Skin epidermis (tissue), 12 donors: ENCODE measurements around the gene WIPI1.
"Not testable (repeated sequence)": the region's sequence is repeated elsewhere in the genome, so short reads cannot be mapped to it uniquely, and the experiment has no call there.

Experiments
- H3K27ac ChIP-seq, 21 experiments: fragments of 200-600 bp; sonication (generic) in 11 of 21; one replicate each; pipeline ENCODE4 v1.5.0; 2020; ENCODE audit warnings: mild to moderate bottlenecking in 3 of 21, inconsistent platforms in 2 of 21, moderate library complexity in 2 of 21
- H3K4me3 ChIP-seq, 7 experiments: fragments of 200-600 bp; sonication (generic) in 2 of 7; one replicate each; pipeline ENCODE4 v1.5.0; 2020; ENCODE audit warnings: inconsistent platforms in 2 of 7, mild to moderate bottlenecking in 2 of 7, moderate library complexity in 1 of 7

WIPI1 gene

GRCh38 chr17:68457168-68457538 is at the start of gene WIPI1:
Gene WIPI1 (minus strand): TSS chr17:68457496. CDS start chr17:68457421, 75 bp downstream.
- Histone ChIP-seq H3K27ac (peak within 1 kb of the TSS; percentile 66 to 98 (median 89)), H3K4me3 (peak within 1 kb of the TSS; percentile 60 to 90 (median 74))

DNA sequence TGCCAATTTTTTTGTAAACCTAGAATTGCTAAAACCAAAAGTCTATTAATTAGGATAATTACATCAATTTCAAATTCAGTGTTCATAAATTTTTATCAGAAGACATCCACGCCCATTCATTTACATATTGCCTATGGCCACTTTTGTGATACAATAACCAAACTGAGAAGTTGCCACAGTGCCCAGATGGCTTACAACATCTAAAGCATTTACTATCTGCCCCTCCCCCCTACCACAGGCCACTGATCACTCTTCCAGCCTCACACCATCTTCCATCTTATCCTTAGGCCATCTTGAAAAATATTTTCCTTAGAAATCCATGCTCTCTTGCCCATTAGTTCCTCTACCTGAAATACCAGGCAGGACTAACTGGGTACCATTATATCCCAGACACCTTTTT is 48.7 kb upstream of the WIPI1 start:
- H3K4me3 ChIP-seq: no peak overlapping the region
- H3K27ac ChIP-seq: no peak overlapping the region

DNA sequence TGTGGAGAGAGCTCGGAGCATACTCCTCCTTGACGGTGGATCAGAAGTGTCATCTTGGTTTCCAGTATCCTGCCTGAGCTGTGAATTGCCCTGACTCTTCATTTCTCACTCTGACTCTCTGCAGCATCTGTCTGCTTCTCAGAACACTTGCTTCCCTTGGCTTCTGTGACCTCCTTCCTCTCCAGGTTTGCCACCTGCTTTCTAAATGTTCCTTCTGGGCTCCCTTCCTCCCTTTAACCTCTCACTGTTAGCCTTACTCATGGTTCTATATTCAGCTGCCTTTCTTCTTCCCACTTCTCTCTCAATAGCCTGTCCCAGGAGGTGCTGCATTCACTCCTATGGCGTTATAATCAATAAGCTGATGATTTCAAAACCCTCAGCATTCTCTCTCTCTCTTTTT is 43.8 kb upstream of the WIPI1 start:
- Histone ChIP-seq H3K4me3 (no peak overlapping the region), H3K27ac (no peak overlapping the region)

GRCh38 chr17:68499587-68499986 is 42.3 kb upstream of the WIPI1 start:
- H3K27ac ChIP-seq: peak overlapping the region in 3 of 21 experiments; percentile 52 to 73 (median 73)
- no peak overlapping the region for H3K4me3 ChIP-seq

DNA sequence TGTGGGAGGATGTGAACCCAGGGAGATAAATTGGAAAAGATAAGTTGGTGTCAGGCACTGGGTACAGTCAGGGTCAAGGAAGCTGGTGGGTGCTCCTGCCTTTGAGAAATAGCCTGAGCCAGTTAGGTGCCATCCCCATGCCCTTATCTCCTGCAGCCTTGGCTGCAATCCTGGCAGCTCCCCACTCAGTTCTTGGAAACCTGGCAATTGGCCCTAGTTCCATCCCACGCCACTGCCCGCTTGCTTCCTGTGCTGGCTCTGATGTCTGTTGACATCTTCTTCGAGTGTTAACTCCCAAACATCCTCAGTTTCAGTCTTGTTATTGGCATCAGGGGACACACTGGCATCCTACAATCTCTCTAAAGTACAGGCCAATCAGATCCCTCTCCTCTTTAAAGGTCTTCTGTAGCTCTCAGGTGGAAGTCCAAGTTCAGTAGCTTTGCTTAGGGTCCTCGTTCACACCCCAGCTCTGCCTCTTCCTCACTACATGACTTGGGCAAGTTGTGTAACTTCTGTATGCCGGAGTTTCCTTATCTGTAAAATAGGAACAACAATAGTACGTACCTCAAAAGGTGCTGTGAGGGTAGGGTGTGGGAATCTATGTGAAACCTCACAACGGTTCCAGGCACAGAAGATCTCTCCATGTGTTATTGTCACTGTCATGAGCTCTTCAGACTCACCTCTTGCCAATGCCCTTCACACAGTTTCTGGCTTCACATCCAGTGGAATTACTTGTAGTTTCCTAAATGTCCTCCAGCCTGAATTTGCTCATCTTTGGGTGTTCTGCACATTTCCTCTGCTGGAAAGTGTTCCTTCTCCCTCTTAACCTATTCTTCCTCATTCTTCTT is 41.4 kb upstream of the WIPI1 start:
- peak overlapping the region in 1 of 7 experiments; percentile 4 for H3K4me3 ChIP-seq
- H3K27ac ChIP-seq: peak overlapping the region in 16 of 21 experiments; percentile 9 to 75 (median 64)

GRCh38 chr17:68497885-68498319 is 40.6 kb upstream of the WIPI1 start:
- H3K4me3 ChIP-seq: peak overlapping the region in 1 of 7 experiments; percentile 4

DNA sequence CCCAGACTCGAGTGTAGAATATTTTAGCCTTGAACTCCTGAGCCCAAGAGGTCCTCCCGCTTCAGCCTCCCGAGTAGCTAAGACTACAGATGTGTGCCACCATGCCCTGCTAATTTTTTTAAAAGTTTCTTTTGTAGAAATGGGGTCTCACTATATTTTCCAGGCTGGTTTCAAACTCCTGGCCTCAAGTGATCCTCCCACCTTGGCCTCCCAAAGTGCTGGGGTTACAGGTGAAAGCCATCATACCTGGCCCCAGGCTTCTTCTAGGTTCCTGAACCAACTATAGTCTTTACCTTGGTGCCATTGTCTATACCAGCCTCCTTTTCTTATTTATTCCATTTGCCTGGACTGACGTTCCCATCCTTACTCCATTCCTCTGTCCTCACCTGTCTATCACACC is 37.8 kb upstream of the WIPI1 start:
- Histone ChIP-seq H3K27ac (no peak overlapping the region), H3K4me3 (no peak overlapping the region)

More at GRCh38 chr17:68497885-68498319, 40.6 kb upstream of the WIPI1 start:
- peak overlapping the region in 16 of 21 experiments; percentile 19 to 75 (median 64) for H3K27ac ChIP-seq

DNA sequence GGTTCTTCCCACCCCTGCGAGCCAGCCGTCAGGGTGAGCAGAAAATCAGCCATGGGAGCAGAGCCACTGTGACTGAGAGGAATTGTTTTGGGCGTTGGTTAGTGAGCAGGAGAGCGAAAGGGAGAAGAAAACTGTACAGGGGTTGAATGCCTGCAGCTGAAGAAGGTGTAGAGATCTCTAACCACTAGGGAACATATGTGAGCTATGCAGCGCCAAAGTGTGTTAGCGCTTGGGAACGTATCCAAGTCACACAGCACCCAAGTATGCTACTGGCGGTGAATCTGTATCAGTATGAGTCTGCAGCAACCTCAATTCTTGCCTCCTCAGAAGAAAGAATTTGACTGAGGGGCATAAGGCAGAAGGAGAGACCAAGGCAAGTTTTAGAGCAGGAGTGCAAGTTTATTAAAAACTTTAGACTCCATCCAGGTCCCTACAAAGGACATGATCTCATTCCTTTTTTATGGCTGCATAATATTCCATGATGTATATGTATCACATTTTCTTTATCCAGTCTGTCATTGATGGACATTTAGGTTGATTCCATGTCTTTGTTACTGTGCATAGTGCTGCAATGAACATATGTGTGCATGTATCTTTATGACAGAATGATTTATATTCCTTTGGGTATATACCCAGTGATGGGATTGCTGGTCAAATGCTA is 35.2 kb upstream of the WIPI1 start:
- peak overlapping the region in 15 of 21 experiments; percentile 7 to 79 (median 52) for H3K27ac ChIP-seq
- not testable (repeated sequence) for H3K4me3 ChIP-seq

- Histone ChIP-seq H3K27ac (peak overlapping the region in 18 of 21 experiments; percentile 3 to 79 (median 52)), H3K4me3 (no peak overlapping the region)
Observed at GRCh38 chr17:68491381-68492231, 34.3 kb upstream of the WIPI1 start.

GRCh38 chr17:68489919-68490318 is 32.6 kb upstream of the WIPI1 start:
- no peak overlapping the region for H3K27ac ChIP-seq
- no peak overlapping the region for H3K4me3 ChIP-seq

DNA sequence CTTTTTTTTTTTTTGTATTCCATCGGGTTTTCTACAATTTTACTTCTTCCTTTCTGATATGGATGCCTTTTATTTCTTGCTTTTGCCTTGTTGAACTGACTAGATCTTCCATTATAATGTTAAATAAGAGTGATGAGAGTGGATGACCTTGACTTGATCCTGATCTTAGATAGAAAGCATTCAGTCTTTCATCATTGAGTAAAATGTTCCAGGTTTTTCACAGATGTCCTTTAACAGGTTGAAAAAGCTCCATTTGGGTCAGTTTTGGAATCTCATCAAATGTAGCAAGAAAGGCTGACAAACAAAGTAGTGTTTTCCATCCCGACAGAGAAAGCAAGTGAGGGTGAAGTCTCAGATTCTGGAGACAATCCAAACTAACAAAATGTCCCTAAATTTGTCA is 27.2 kb upstream of the WIPI1 start:
- no peak overlapping the region for H3K4me3 ChIP-seq
- H3K27ac ChIP-seq: no peak overlapping the region

- Histone ChIP-seq H3K4me3 (no peak overlapping the region), H3K27ac (no peak overlapping the region)
Observed at GRCh38 chr17:68482576-68483041, 25.3 kb upstream of the WIPI1 start.

DNA sequence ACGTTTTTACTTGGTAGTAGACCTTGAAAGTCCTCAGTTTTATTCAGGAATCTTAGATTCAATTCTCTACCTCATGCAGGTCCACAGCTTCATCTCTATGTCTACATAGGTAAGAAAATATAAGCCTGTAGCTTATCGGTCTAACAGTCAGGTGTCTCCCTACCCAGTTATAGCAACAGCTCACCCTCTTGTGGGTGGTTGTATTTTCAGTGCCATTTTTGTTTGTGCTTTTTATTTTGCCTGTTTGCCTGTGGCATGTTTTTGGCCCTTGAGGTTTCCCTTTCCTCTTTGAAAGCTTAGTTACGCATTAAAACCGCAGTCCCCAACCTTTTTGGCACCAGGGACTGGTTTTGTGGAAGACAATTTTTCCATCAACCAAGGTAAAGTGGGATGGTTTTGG is 23.6 kb upstream of the WIPI1 start:
- H3K4me3 ChIP-seq: no peak overlapping the region
- no peak overlapping the region for H3K27ac ChIP-seq

GRCh38 chr17:68470961-68471360 is 13.7 kb upstream of the WIPI1 start:
- Histone ChIP-seq H3K27ac (no peak overlapping the region), H3K4me3 (no peak overlapping the region)

GRCh38 chr17:68468788-68469187 is 11.5 kb upstream of the WIPI1 start:
- Histone ChIP-seq H3K4me3 (no peak overlapping the region), H3K27ac (no peak overlapping the region)

DNA sequence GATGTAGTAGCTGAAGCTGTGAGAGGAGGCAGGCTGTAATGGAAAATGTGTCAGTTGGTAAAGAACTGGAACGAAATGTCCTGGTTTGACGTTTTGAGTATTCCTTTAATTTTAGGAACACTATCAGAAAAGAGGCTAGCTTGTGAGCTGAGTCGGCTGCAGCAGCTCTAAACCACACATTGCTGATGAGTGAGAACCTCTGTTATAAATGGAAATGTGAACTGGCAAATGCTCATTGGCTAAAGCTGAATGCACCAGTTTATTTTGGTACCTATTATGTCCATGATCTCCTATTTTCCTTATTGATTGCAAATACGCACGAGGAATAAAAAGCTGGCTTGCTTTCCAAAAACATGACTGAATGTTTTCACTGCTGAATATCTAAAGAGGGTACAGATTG is 11.0 kb upstream of the WIPI1 start:
- no peak overlapping the region for H3K27ac ChIP-seq

DNA sequence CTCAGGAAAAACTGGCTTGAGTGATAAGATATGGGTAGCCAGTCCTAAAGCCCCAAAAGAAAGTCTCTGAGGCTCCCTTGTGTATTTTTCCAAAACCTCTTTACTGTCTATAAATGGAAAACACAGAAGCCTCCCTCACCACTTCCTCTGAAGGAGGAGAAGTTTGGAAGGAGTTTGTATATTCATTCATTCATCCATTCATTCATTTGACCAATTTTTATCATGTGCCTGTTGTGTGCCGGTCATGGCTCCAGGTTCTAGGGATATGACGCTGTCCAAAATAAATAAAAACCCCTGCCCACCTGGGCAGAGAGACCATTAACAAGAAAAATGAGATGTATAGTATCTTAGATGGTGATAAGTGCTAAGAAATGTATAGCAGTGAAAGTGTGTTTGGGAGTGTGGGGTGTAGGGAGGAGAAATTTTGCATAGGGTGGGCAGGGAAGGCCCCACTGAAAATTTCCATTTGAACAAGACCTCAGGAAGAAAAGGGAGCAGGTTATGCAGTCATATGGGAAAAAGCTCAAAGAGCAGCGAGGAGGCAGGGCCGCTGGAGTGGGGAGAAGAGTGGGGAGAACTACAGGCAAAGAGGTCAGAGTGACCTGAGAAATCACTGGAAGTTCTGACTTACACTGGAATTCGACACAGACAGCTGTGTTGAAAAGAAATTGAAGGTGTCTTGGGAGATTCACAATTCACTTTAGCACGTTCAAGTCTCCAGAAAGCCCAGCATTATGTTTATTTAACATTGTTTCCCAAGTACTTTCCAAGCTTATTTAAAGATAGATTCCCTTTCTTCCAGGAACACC is 6.1 kb upstream of the WIPI1 start:
- H3K4me3 ChIP-seq: no peak overlapping the region
- no peak overlapping the region for H3K27ac ChIP-seq

More for the DNA sequence above, 11.0 kb upstream of the WIPI1 start:
- no peak overlapping the region for H3K4me3 ChIP-seq

GRCh38 chr17:68462381-68463210 is 5.3 kb upstream of the WIPI1 start:
- Histone ChIP-seq H3K27ac (no peak overlapping the region), H3K4me3 (no peak overlapping the region)
